NCI-H82 treated with DMSO at 0.1 percent for 48 hours (cell line): ENCODE data around the gene SASH1.
A peak's percentile ranks its signal among the peaks of the same experiment; 100 is the strongest.
"Not testable (repeated sequence)": the region's sequence is repeated elsewhere in the genome, so short reads cannot be mapped to it uniquely, and the experiment has no call there.

Source experiments
- DNase-seq: peaks from one replicate; lab custom pipeline; 2025; ENCODE audit not compliant: unreplicated experiment; lab: John Stamatoyannopoulos, UW

Gene SASH1

GRCh38 chr6:148365041-148365440 is 22.4 kb downstream of the SASH1 start:
- no peak for DNase-seq

GRCh38 chr6:148367411-148368024 is 24.9 kb downstream of the SASH1 start:
- DNase-seq: no peak

- no peak for DNase-seq
Measured at GRCh38 chr6:148370176-148370575, 27.5 kb downstream of the SASH1 start.

GRCh38 chr6:148374040-148374774 is 31.6 kb downstream of the SASH1 start:
- DNase-seq: no peak

- DNase-seq: no peak
Measured at GRCh38 chr6:148375401-148375800, 32.8 kb downstream of the SASH1 start.

GRCh38 chr6:148379481-148379880 is 36.8 kb downstream of the SASH1 start:
- DNase-seq: no peak

GRCh38 chr6:148379966-148380713 is 37.5 kb downstream of the SASH1 start:
- DNase-seq: peak; percentile 41

GRCh38 chr6:148382051-148382450 is 39.4 kb downstream of the SASH1 start:
- not testable (repeated sequence) for DNase-seq

GRCh38 chr6:148382861-148383260 is 40.2 kb downstream of the SASH1 start:
- no peak for DNase-seq

GRCh38 chr6:148383658-148384368 is 41.2 kb downstream of the SASH1 start:
- DNase-seq: no peak

- no peak for DNase-seq
Measured at GRCh38 chr6:148385379-148385778, 42.7 kb downstream of the SASH1 start.

- no peak for DNase-seq
Measured at GRCh38 chr6:148388521-148388920, 45.9 kb downstream of the SASH1 start.

GRCh38 chr6:148389086-148389485 is 46.4 kb downstream of the SASH1 start:
- DNase-seq: no peak

- DNase-seq: no peak
Measured at GRCh38 chr6:148389917-148390316, 47.3 kb downstream of the SASH1 start.

- not testable (repeated sequence) for DNase-seq
Measured at GRCh38 chr6:148392127-148392526, 49.5 kb downstream of the SASH1 start.

- DNase-seq: no peak
Measured at GRCh38 chr6:148392671-148393070, 50.0 kb downstream of the SASH1 start.

GRCh38 chr6:148395583-148396101 is 53.0 kb downstream of the SASH1 start:
- no peak for DNase-seq

- no peak for DNase-seq
Measured at GRCh38 chr6:148396411-148396810, 53.8 kb downstream of the SASH1 start.

GRCh38 chr6:148396926-148397325 is 54.3 kb downstream of the SASH1 start:
- DNase-seq: no peak

GRCh38 chr6:148398244-148398643 is 55.6 kb downstream of the SASH1 start:
- no peak for DNase-seq

GRCh38 chr6:148398678-148399077 is 56.0 kb downstream of the SASH1 start:
- no peak for DNase-seq
